HG03135 (cell line): Measurements from ENCODE around the gene UCK2.

Experiments used
- ATAC-seq: cut with Tn5 transposase; IDR thresholded peaks from one replicate; pipeline ENCODE4 v1.9.1; 2021; ENCODE audit warnings: mild to moderate bottlenecking, moderate library complexity; ENCODE audit not compliant: unreplicated experiment

UCK2 gene

GRCh38 chr1:165833358-165833757, 5.9 kb downstream of the UCK2 start:
- no peak for ATAC-seq

DNA sequence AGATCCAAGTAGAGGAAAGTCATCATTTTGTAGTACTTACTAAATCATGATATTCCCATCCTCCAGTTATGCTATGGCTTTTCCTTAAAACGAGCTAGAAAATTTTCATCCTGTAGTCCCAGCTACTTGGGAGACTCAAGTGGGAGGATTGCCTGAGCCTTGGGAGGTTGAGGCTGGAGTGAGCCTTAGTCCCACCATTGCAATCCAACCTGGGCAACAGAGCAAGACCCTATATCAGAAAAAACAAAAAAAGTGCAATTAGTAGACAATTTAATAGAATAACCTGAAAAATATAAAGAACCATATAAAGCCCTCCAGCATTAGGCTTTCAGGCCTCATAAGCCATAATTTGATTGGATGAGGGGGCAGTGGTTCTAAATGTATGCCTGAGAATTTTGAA, 6.8 kb downstream of the UCK2 start:
- no peak for ATAC-seq

GRCh38 chr1:165834881-165835280, 7.5 kb downstream of the UCK2 start:
- no peak for ATAC-seq

GRCh38 chr1:165836664-165837482, 9.5 kb downstream of the UCK2 start:
- ATAC-seq, result no peak

DNA sequence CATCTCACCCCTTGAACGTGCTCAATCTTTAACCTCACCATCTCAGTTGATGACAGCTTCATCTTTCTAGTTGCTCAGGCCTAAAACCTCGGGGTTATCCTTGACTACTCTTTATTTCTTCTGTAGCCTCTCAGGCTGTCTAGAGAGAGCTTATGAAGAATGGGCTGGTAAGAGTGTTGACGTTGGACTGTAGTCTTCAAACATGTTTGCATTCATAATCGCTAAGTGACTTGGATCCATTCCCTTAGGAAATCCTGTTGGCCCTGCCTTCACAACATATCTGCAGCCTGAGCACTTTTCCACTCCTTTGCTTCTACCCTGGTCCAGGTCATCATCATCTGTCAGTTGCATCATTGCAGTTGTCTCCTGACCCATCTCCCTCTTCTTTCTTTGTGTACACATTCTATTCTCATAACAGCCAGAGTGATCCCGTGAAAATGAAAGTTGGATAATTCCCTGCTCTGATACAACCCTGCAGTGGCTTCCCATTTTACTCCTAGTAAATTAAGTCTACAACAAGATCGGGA, 10.5 kb downstream of the UCK2 start:
- no peak for ATAC-seq

DNA sequence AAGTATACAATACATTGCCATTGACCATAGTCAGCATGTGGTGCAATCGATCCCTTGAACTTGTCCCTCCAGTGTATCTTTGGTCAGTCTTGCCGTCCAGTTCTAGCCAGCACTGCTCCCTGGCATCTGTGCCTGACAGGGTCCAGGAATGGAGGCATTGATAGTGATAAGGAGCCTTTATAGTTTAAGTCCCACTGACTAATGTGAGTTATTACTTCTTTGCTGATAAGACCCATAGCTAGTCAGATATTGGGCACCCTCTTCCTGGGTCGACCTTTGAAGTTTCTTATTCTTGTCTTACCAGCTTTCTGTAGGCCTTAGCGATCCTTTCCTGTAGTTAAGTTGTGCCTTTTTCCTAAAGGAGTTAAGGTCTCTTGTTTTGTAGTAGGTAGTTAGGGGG, 13.0 kb downstream of the UCK2 start:
- no peak for ATAC-seq

- ATAC-seq, result no peak
Observed at GRCh38 chr1:165841582-165842017, 14.2 kb downstream of the UCK2 start.

- ATAC-seq, result no peak
Observed at GRCh38 chr1:165842023-165842670, 14.7 kb downstream of the UCK2 start.

GRCh38 chr1:165842671-165843129, 15.3 kb downstream of the UCK2 start:
- ATAC-seq, result no peak

- ATAC-seq, result no peak
Observed at GRCh38 chr1:165843304-165843703, 15.9 kb downstream of the UCK2 start.

DNA sequence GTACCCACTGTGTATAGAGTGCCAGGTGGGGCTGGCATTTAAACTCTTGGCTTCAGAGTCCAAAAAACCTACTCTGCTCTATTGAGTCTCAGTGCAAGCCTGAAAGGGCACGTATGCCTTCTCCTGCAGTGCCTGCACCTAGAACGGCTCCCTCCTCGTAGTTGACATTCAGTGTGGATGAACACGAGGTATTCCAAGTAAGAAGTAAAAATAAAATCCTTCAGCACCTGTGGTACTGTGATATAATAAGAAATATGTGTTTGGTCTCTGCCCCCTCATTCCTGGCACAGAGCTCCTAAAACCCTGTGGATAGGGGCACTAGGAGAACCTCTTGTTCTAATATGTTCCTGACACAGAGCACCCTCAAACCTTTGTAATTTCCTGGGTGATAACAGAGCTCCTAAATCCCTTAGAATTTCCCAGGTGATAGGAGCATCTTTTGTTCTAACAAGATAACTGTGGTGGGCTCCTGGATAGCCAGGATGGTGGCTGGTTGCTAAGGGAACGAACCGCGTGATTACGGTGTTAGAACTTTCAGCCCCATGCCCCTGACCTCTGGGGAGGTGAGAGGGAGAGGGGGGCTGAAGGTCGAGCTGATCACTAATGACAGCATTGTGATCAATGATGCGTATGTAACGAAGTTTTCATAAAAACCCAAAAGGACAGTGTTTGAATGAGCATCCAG, 16.8 kb downstream of the UCK2 start:
- no peak for ATAC-seq

- ATAC-seq, result no peak
Observed at GRCh38 chr1:165844933-165845332, 17.5 kb downstream of the UCK2 start.

- no peak for ATAC-seq
Observed at GRCh38 chr1:165845569-165845968, 18.2 kb downstream of the UCK2 start.

DNA sequence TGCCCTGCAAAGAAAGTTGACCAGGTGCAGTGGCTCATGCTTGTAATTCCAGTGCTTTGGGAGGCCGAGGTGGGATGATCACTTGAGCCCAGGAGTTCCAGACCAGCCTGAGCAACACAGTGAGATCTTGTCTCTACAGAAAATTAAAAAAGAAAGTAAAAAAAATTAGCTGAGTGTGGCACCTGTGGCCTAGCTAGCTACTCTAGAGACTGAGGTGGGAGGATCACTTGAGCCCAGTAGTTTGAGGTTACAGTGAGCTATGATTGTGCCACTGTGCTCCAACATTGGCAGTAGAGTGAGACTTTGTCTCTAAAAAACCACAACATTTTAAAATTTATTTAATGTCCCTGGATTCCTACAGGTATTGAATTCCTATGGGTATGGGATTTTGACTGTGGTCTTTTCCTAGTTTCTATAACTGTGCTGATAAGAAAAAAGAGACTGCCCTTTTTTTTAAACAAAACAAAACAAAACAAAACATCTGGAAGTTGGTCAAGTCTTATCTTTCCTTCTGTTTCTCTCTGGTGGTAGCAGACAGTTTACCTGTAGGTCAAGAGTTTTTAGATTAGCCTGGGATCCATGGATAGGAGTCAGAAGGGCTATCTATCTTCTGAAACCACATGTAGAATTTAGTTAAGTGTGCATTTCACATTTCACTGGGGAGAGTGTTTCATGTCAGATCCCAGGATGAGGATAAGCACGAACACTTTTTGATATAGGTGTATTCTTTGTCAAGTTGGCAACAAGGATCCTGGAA, 18.8 kb downstream of the UCK2 start:
- ATAC-seq, result peak; percentile 54

DNA sequence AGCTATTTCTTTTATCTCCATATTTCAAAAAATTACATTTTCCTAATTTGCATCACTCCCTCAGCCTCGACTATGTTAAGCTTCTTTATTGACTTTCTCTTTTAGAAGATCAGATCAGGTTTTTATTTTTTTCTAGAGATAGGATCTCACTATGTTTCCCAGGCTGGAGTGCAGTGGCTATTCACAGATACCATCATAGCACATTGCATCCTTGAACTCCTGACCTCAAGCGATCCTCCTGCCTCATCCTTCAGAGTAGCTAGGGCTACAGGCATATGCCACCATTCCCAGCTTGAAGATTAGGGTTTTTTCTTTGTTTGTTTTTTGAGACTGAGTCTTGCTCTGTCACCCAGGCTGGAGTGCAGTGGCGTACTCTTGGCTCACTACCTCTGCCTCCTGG, 20.1 kb downstream of the UCK2 start:
- no peak for ATAC-seq

DNA sequence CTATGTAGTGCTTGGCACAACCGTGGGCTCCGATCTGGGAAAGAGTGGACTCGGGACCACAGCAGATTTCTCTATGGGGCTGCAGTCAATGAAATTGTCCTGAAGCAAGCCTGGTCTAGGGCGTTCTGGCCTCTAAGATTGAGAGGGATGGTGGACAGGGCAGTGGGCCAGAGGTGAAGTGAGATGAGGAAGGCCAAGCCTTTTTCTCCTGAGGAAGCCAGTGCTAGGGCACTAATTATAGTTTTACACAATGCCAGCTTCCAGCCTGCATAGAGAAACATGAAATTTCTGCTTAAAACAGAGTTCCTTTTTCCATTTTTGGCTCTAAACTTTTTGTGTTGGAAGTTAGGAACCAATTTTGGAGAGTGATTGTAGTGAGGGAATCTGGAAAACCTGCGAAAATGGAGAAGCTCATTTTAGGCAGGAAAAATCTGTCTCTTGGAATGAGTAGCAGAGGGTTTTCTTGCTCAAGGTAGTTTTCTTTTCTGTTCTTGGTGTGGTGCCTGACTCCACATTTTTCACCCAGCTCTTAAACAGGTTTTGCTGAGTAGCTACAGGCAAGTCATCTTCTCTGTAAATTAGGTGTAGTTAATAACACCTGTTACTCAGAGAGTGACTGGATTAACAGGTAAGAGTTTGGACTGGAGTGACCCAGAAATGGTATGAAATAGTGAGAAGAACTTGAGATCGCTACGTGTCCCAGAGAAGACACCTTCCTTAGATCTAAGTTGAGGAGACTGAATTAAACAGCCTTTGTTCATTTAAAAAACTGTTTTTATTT, 22.1 kb downstream of the UCK2 start:
- no peak for ATAC-seq

- peak; percentile 58 for ATAC-seq
Observed at GRCh38 chr1:165851034-165851658, 23.7 kb downstream of the UCK2 start.

- ATAC-seq, result no peak
Observed at GRCh38 chr1:165852871-165853270, 25.5 kb downstream of the UCK2 start.

DNA sequence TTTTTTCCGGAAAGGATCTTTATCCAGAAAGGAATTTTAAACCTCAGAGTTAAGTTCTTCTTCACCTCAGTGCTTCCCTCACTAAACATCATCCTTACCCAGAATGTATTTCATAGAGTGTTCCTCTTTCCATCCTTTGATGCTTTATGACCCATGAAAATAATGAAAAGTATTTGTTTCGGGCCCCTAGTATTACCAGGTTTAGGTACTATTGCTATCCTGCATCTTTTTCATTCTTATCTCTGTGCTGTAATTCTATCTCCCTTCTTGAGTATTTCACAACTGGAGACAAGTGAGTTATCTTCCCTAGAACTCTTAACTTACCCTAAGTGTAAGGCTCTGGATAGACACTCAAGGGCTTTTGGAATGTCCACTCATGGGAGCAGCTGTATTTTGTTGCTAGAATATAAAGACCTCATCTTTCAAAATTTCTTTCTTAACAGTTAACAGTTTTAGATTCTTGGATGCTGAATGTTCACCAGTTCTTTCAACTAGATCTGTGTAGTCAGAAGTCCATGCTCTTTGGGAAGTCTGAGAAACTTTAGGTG, 26.2 kb downstream of the UCK2 start:
- no peak for ATAC-seq
